ENCODE measurements around the gene PPL.

Gene PPL

GRCh38 chr16:4860727-4861342 lies 76.1 kb downstream of the PPL start:
- in situ Hi-C loops (cut with MboI; ENCODE audit: low sequenced_read_pairs, unreplicated experiment): no loop called here
- DNase-seq (ENCODE audit: low spot score): no peak
- TF ChIP-seq CTCF (IDR thresholded peaks at IDR 0.05; ENCODE audit: borderline replicate concordance, control extremely low read depth, extremely low read depth, insufficient read depth, missing control alignments): no peak

- in situ Hi-C loops (cut with MboI; ENCODE audit: low sequenced_read_pairs, unreplicated experiment): no loop called here
- DNase-seq (ENCODE audit: low spot score): no peak
- TF ChIP-seq CTCF (IDR thresholded peaks at IDR 0.05; ENCODE audit: borderline replicate concordance, control extremely low read depth, extremely low read depth, insufficient read depth, missing control alignments): no peak
Observed at GRCh38 chr16:4859900-4860255, 77.1 kb downstream of the PPL start.

GRCh38 chr16:4859190-4859899 lies 77.6 kb downstream of the PPL start:
- no peak for TF ChIP-seq CTCF (IDR thresholded peaks at IDR 0.05; ENCODE audit: borderline replicate concordance, control extremely low read depth, extremely low read depth, insufficient read depth, missing control alignments)
- DNase-seq (ENCODE audit: low spot score): no peak
- in situ Hi-C loops (cut with MboI; ENCODE audit: low sequenced_read_pairs, unreplicated experiment): no loop called here

- DNase-seq (ENCODE audit: low spot score): no peak
- TF ChIP-seq CTCF (IDR thresholded peaks at IDR 0.05; ENCODE audit: borderline replicate concordance, control extremely low read depth, extremely low read depth, insufficient read depth, missing control alignments): no peak
- in situ Hi-C loops (cut with MboI; ENCODE audit: low sequenced_read_pairs, unreplicated experiment): no loop called here
Observed at GRCh38 chr16:4855804-4856203, 81.1 kb downstream of the PPL start.

GRCh38 chr16:4855371-4855770 lies 81.6 kb downstream of the PPL start:
- TF ChIP-seq CTCF (IDR thresholded peaks at IDR 0.05; ENCODE audit: borderline replicate concordance, control extremely low read depth, extremely low read depth, insufficient read depth, missing control alignments): no peak
- no peak for DNase-seq (ENCODE audit: low spot score)
- in situ Hi-C loops (cut with MboI; ENCODE audit: low sequenced_read_pairs, unreplicated experiment): no loop called here

- in situ Hi-C loops (cut with MboI; ENCODE audit: low sequenced_read_pairs, unreplicated experiment): no loop called here
- DNase-seq (ENCODE audit: low spot score): no peak
Observed at GRCh38 chr16:4852221-4852872, 84.6 kb downstream of the PPL start.

More at GRCh38 chr16:4852221-4852872, 84.6 kb downstream of the PPL start:
- TF ChIP-seq CTCF (IDR thresholded peaks at IDR 0.05; ENCODE audit: borderline replicate concordance, control extremely low read depth, extremely low read depth, insufficient read depth, missing control alignments): no peak

Measured in GM13976 (cell line).